Measurements from ENCODE around the gene A2M.

Gene A2M

DNA sequence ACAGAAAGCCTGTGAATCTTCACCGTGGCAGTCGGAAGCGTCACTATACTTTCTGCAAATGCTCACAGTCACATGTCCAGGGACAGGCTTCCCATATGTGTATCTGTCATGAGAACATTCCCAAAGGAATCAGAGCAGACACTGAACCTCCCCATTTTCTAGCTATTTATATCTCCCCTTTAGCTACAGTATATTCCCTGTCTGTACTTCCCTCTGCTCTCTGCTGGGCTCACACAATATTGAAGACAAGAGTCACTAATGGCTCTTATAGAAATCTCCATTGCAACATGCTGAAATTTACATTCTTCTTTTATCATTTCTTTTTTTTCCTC, 8.2 kb downstream of the A2M start:
- H3K27ac ChIP-seq, result no peak overlapping the region
- POLR2A ChIA-PET (ENCODE audit: low non-redundant PET), result no interaction called here
- DNase-seq (ENCODE audit: low spot score), result no peak
- CTCF ChIA-PET, result interaction anchor here (0.6 kb wide), 1 partner anchor 37 kb away, joined by 3 read pairs; no protein-coding TSS in a partner anchor
- TF ChIP-seq, protein P1, sequence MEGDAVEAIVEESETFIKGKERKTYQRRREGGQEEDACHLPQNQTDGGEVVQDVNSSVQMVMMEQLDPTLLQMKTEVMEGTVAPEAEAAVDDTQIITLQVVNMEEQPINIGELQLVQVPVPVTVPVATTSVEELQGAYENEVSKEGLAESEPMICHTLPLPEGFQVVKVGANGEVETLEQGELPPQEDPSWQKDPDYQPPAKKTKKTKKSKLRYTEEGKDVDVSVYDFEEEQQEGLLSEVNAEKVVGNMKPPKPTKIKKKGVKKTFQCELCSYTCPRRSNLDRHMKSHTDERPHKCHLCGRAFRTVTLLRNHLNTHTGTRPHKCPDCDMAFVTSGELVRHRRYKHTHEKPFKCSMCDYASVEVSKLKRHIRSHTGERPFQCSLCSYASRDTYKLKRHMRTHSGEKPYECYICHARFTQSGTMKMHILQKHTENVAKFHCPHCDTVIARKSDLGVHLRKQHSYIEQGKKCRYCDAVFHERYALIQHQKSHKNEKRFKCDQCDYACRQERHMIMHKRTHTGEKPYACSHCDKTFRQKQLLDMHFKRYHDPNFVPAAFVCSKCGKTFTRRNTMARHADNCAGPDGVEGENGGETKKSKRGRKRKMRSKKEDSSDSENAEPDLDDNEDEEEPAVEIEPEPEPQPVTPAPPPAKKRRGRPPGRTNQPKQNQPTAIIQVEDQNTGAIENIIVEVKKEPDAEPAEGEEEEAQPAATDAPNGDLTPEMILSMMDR (conservative IDR thresholded peaks at IDR 0.05; ENCODE audit: low read depth), result no peak

GRCh38 chr12:9106610-9107541, 8.8 kb downstream of the A2M start:
- ChIA-PET CTCF (no interaction called here), POLR2A (ENCODE audit: low non-redundant PET) (no interaction called here)
- DNase-seq (ENCODE audit: low spot score), result no peak
- TF ChIP-seq, protein P1 (conservative IDR thresholded peaks at IDR 0.05; ENCODE audit: low read depth), result no peak
- H3K27ac ChIP-seq, result no peak overlapping the region

DNA sequence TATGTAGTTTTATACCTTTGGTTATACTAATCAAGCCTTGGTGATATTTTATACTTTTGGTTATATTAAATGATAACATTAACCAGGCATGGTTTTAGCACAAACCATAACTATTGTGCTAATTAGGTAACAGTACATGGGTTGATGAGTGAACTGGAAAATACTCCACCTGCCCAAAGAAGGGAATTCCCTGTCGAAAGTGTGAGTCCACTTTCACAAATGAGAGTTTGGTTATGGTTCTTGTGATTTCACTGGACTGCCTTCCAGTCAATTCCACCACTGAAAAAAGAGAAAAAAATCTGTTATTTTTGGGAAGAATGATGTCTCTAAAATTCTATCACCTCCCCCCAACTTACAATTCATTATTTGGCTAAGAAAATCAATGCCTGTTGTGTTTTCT, 9.7 kb downstream of the A2M start:
- no peak overlapping the region for H3K27ac ChIP-seq
- POLR2A ChIA-PET (ENCODE audit: low non-redundant PET), result no interaction called here
- no peak for DNase-seq (ENCODE audit: low spot score)
- CTCF ChIA-PET, result no interaction called here
- TF ChIP-seq, protein P1 (conservative IDR thresholded peaks at IDR 0.05; ENCODE audit: low read depth), result no peak

- DNase-seq (ENCODE audit: low spot score), result no peak
- TF ChIP-seq, protein P1 (conservative IDR thresholded peaks at IDR 0.05; ENCODE audit: low read depth), result no peak
- ChIA-PET CTCF (no interaction called here), POLR2A (ENCODE audit: low non-redundant PET) (no interaction called here)
- no peak overlapping the region for H3K27ac ChIP-seq
Measured at GRCh38 chr12:9104767-9105423, 10.8 kb downstream of the A2M start.

GRCh38 chr12:9104087-9104486, 11.6 kb downstream of the A2M start:
- DNase-seq (ENCODE audit: low spot score), result no peak
- CTCF ChIA-PET, result interaction anchor here (0.6 kb wide), 1 partner anchor 72 kb away, joined by 3 read pairs; no protein-coding TSS in a partner anchor
- POLR2A ChIA-PET (ENCODE audit: low non-redundant PET), result no interaction called here
- TF ChIP-seq, protein P1 (conservative IDR thresholded peaks at IDR 0.05; ENCODE audit: low read depth), result no peak
- H3K27ac ChIP-seq, result no peak overlapping the region

GRCh38 chr12:9103050-9103849, 12.5 kb downstream of the A2M start:
- POLR2A ChIA-PET (ENCODE audit: low non-redundant PET), result no interaction called here
- TF ChIP-seq, protein P1 (conservative IDR thresholded peaks at IDR 0.05; ENCODE audit: low read depth), result no peak
- CTCF ChIA-PET, result interaction anchor here (0.6 kb wide), 1 partner anchor 71 kb away, joined by 3 read pairs; no protein-coding TSS in a partner anchor

More at GRCh38 chr12:9103050-9103849, 12.5 kb downstream of the A2M start:
- no peak overlapping the region for H3K27ac ChIP-seq
- DNase-seq (ENCODE audit: low spot score), result no peak
